ENCODE data around the gene GK2.

GK2 gene

DNA sequence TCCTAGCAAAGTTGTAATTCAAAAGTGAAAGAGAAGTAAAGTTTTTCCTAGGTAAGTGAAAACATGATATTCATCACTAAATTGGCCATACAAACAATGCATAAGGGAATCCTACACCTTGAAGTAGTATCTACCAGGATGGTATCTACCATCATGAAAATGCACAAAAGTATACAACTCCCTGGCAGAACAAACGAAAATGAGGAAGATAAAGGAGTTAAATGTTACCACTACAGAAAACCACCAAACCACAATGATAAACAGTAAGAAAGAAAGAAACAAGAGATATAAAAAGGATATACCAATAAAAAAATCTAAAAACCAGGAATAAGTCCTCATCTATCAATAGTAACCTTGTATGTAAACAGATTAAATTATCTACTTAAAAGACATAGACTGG is 26.9 kb downstream of the GK2 start:
- DNase-seq: no peak

- DNase-seq: no peak
These were observed 38.0 kb downstream of the GK2 start for GRCh38 chr4:79370026-79370425.

- no peak for DNase-seq
These were observed 40.9 kb downstream of the GK2 start for GRCh38 chr4:79367096-79367495.

GRCh38 chr4:79366422-79366821 is 41.6 kb downstream of the GK2 start:
- DNase-seq: no peak

GRCh38 chr4:79364061-79364460 is 44.0 kb downstream of the GK2 start:
- DNase-seq: no peak

GRCh38 chr4:79362626-79363025 is 45.4 kb downstream of the GK2 start:
- DNase-seq: no peak

- DNase-seq: no peak
These were observed 48.0 kb downstream of the GK2 start for GRCh38 chr4:79360006-79360405.

- no peak for DNase-seq
These were observed 49.6 kb downstream of the GK2 start for GRCh38 chr4:79358438-79358837.

- no peak for DNase-seq
These were observed 50.7 kb downstream of the GK2 start for GRCh38 chr4:79357365-79357764.
